HCT116 (cell line): ENCODE measurements around the gene GINS3. TPM values are rescaled to one million over a fixed set of nuclear protein-coding genes. Genes with fewer than 3 reads are reported as not detected.

ENCODE experiments used
- ATAC-seq: fragments of 200-7000 bp; cut with Tn5 transposase; 2 replicates; pipeline ENCODE4 v1.9.1; 2020; ENCODE audit warnings: mild to moderate bottlenecking, moderate library complexity
- BruUV-seq: library from RNA; stranded (reverse); fragments of 400-500 nt; replicated peaks from 2 replicates; lab custom pipeline; 2021; lab: Mats Ljungman, UMichigan
- CTCF ChIA-PET: fragments of 300-600 bp; sonication (Branson Sonifier 250); formaldehyde crosslinking; loops from one replicate; lab custom pipeline; 2021; ENCODE audit warnings: antibody characterized with exemption; lab: Charles Lee
- POLR2A ChIA-PET: fragments of 300-600, 350-600 bp; sonication (Branson Sonifier 250); formaldehyde crosslinking; loops from one replicate; lab custom pipeline; 2021; ENCODE audit warnings: antibody characterized with exemption; lab: Charles Lee
- RAD21 ChIA-PET, 2 experiments: fragments of 300-600 bp; sonication (Branson Sonifier 250); formaldehyde crosslinking; loops; one replicate each; lab custom pipeline; 2023; ENCODE audit warnings: low total read pairs in 2 of 2; ENCODE audit not compliant: uncharacterized antibody in 2 of 2, unreplicated experiment in 2 of 2, low non-redundant PET in 1 of 2; lab: Charles Lee
- DNase-seq: peaks from one replicate; pipeline ENCODE4 v3.0.0-alpha.2; 2010; ENCODE audit warnings: low read depth, low spot score
- H2AFZ ChIP-seq: fragments of 200-600 bp; shearing (Covaris generic), sonication (generic); 2 replicates; pipeline ENCODE4 v1.6.1; 2017; ENCODE audit warnings: low read depth, mixed run types, mixed read lengths, antibody characterized with exemption, low read length; ENCODE audit not compliant: poor library complexity, severe bottlenecking
- H3K27ac ChIP-seq: 2 replicates; pipeline ENCODE4 v1.5.1; 2012; ENCODE audit warnings: low read depth, low read length
- H3K27me3 ChIP-seq: fragments of 200-600 bp; sonication (generic); 2 replicates; pipeline ENCODE4 v1.6.1; 2016; ENCODE audit warnings: mixed run types, low read length, mixed read lengths; ENCODE audit not compliant: insufficient read depth
- H3K36me3 ChIP-seq, 2 experiments: fragments of 200-500 bp in 1 of 2; fragments of 200-600 bp in 1 of 2; sonication (Bioruptor generic) in 1 of 2; sonication (generic) in 1 of 2; 2 replicates each; pipeline versions ENCODE4 v1.5.1 to v1.6.1; 2014 to 2016; ENCODE audit warnings: low read length in 2 of 2, inconsistent platforms in 1 of 2, mixed read lengths in 1 of 2, mixed run types in 1 of 2; ENCODE audit not compliant: insufficient read depth in 2 of 2, control insufficient read depth in 1 of 2
- H3K4me1 ChIP-seq, 2 experiments: fragments of 200-600 bp in 1 of 2; sonication (generic) in 1 of 2; 2 replicates each; pipeline versions ENCODE4 v1.5.1 to v1.6.1; 2012 to 2017; ENCODE audit warnings: low read length in 2 of 2, inconsistent platforms in 1 of 2, mild to moderate bottlenecking in 1 of 2, mixed read lengths in 1 of 2, mixed run types in 1 of 2, moderate library complexity in 1 of 2; ENCODE audit not compliant: insufficient read depth in 2 of 2, control insufficient read depth in 1 of 2
- H3K4me2 ChIP-seq: fragments of 200-600 bp; sonication (generic); 2 replicates; pipeline ENCODE4 v1.6.1; 2017; ENCODE audit warnings: mixed run types, low read length, mixed read lengths
- H3K4me3 ChIP-seq, 2 experiments: fragments of 200-600 bp in 1 of 2; sonication (generic) in 1 of 2; replicated peaks in 1 of 2; 2 replicates each; pipeline ENCODE4 v1.5.1; 2011 to 2016; ENCODE audit warnings: low read length in 2 of 2, control low read depth in 1 of 2, low read depth in 1 of 2, mild to moderate bottlenecking in 1 of 2, mixed read lengths in 1 of 2, mixed run types in 1 of 2
- H3K79me2 ChIP-seq: fragments of 200-600 bp; sonication (generic); 2 replicates; pipeline ENCODE4 v1.6.1; 2017; ENCODE audit warnings: mild to moderate bottlenecking, mixed run types, low read length, moderate library complexity, mixed read lengths; ENCODE audit not compliant: insufficient read depth
- H3K9ac ChIP-seq: fragments of 200-600 bp; sonication (generic); 2 replicates; pipeline ENCODE4 v1.6.1; 2016; ENCODE audit warnings: low read length, mixed read lengths
- H3K9me2 ChIP-seq: fragments of 200-600 bp; sonication (generic), shearing (Covaris generic); 2 replicates; pipeline ENCODE4 v1.6.1; 2017; ENCODE audit warnings: mixed run types, mild to moderate bottlenecking, moderate library complexity; ENCODE audit not compliant: insufficient read depth
- H3K9me3 ChIP-seq, 2 experiments: fragments of 200-500 bp in 1 of 2; fragments of 200-600 bp in 1 of 2; sonication (Bioruptor generic) in 1 of 2; sonication (generic) in 1 of 2; 2 replicates each; pipeline ENCODE4 v1.6.1; 2014 to 2017; ENCODE audit warnings: low read length in 2 of 2, mixed read lengths in 2 of 2, inconsistent platforms in 1 of 2, low read depth in 1 of 2, mild to moderate bottlenecking in 1 of 2, mixed run types in 1 of 2, moderate library complexity in 1 of 2; ENCODE audit not compliant: control insufficient read depth in 1 of 2, insufficient read depth in 1 of 2
- H4K20me1 ChIP-seq: fragments of 200-600 bp; sonication (generic), shearing (Covaris generic); 2 replicates; pipeline ENCODE4 v1.6.1; 2017; ENCODE audit warnings: mixed run types, mild to moderate bottlenecking, moderate library complexity; ENCODE audit not compliant: insufficient read depth
- CEBPB ChIP-seq: IDR thresholded peaks from 2 replicates; pipeline ENCODE4 v1.6.1; 2012; ENCODE audit warnings: low read depth
- EGR1 ChIP-seq: IDR thresholded peaks from 2 replicates; pipeline ENCODE4 v1.6.1; 2012; ENCODE audit warnings: low read depth
- ELF1 ChIP-seq: IDR thresholded peaks from 2 replicates; pipeline ENCODE4 v1.6.1; 2012; ENCODE audit warnings: low read depth, borderline replicate concordance
- EZH2 ChIP-seq: fragments of 200-600 bp; sonication (generic); IDR thresholded peaks from 2 replicates; pipeline ENCODE4 v1.6.1; 2017; ENCODE audit warnings: antibody characterized with exemption, mixed run types
- EZH2phosphoT487 ChIP-seq: fragments of 200-600 bp; IDR thresholded peaks from 2 replicates; pipeline ENCODE4 v1.6.1; 2018; ENCODE audit warnings: antibody characterized with exemption, borderline replicate concordance
- FOSL1 ChIP-seq: IDR thresholded peaks from 2 replicates; pipeline ENCODE4 v1.6.1; 2012; ENCODE audit warnings: low read depth
- JUND ChIP-seq: IDR thresholded peaks from 2 replicates; pipeline ENCODE4 v1.6.1; 2012
- POLR2A ChIP-seq: IDR thresholded peaks from 2 replicates; pipeline ENCODE4 v1.7.0; 2011; ENCODE audit warnings: borderline replicate concordance; ENCODE audit not compliant: insufficient read depth, insufficient read length; ENCODE audit errors: extremely low read depth
- POLR2AphosphoS5 ChIP-seq: IDR thresholded peaks from 2 replicates; pipeline ENCODE4 v1.6.1; 2011; ENCODE audit warnings: mild to moderate bottlenecking, low read depth, low read length, moderate library complexity
- RAD21 ChIP-seq: IDR thresholded peaks from 2 replicates; pipeline ENCODE4 v1.6.1; 2012; ENCODE audit warnings: low read depth, mild to moderate bottlenecking
- SIN3A ChIP-seq: IDR thresholded peaks from 2 replicates; pipeline ENCODE4 v1.6.1; 2012; ENCODE audit warnings: low read depth
- SP1 ChIP-seq: IDR thresholded peaks from 2 replicates; pipeline ENCODE4 v1.6.1; 2012; ENCODE audit warnings: low read depth
- TCF7L2 ChIP-seq: IDR thresholded peaks from 2 replicates; pipeline ENCODE4 v1.7.0; 2011; ENCODE audit warnings: borderline replicate concordance, inconsistent platforms; ENCODE audit not compliant: insufficient read depth, insufficient read length; ENCODE audit errors: extremely low read depth
- ZFX ChIP-seq: fragments of 450-650 bp; IDR thresholded peaks from 2 replicates; pipeline ENCODE4 v1.6.1; 2017
- ZNF274 ChIP-seq: fragments of 200-500 bp; sonication (Bioruptor generic); IDR thresholded peaks from 2 replicates; pipeline ENCODE4 v1.6.1; 2014; ENCODE audit warnings: mild to moderate bottlenecking, low read depth, low read length, inconsistent platforms
- intact Hi-C: fragments of 100-400 bp; cut with micrococcal nuclease; formaldehyde crosslinking; loops from 2 replicates; pipeline ENCODE4 v1.10.0; 2022
- total RNA-seq: library from RNA; stranded (reverse); gene quantifications from one replicate; pipeline ENCODE4 v1.2.1, GENCODE V29; 2021; ENCODE audit not compliant: unreplicated experiment
- TF ChIP-seq, protein P1 (sequence below): IDR thresholded peaks from 2 replicates; pipeline ENCODE4 v1.6.1; 2012
- TF ChIP-seq, protein P2 (sequence below), 3 experiments: fragments of 200-600 bp in 1 of 3; sonication (generic) in 1 of 3; IDR thresholded peaks in 2 of 3; conservative IDR thresholded peaks in 1 of 3; 2 replicates each; pipeline ENCODE4 v1.5.1; 2012 to 2017; ENCODE audit warnings: low read depth in 2 of 3, low read length in 2 of 3, antibody characterized with exemption in 1 of 3, borderline replicate concordance in 1 of 3, control low read depth in 1 of 3, mild to moderate bottlenecking in 1 of 3, mixed read lengths in 1 of 3, mixed run types in 1 of 3, moderate library complexity in 1 of 3; ENCODE audit not compliant: insufficient read depth in 1 of 3
- TF ChIP-seq, protein P3 (sequence below): IDR thresholded peaks from 2 replicates; pipeline ENCODE4 v1.6.1; 2011; ENCODE audit warnings: mild to moderate bottlenecking, low read length, moderate library complexity; ENCODE audit not compliant: insufficient replicate concordance; ENCODE audit errors: extremely low read depth

Gene GINS3
- total RNA-seq, 1 experiment from 2014 or later, result 12.1 TPM

DNA sequence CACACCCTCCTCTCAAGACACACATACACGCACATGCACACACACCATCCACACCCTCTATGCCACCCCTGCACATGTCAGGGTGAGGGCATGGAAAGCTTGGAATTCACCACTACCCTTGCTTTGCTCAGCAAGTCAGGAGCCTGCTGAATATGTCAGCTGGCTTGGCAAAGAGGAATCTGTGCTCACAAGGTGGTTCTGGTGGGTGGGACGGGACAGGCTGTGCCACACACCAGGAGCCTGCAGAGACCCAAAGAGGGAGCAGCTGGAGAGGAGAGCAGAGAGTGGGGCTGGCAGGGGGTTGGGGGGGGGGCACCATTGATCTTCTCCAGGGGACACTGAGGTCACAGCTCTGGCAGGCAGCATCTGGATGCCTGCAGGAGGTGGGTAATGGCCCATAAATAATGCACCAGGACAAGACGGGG lies 59.0 kb downstream of the GINS3 start:
- ChIA-PET POLR2A (no interaction called here), CTCF (no interaction called here), RAD21 (no interaction called here)
- Histone ChIP-seq H3K27me3 (no peaks in the 10 kb centered on the region), H3K4me1 (peaks cover 0 to 6% of the 10 kb centered on the region in 2 experiments; a peak in 2 of 4 replicates), H3K4me2 (no peak overlapping the region), H2AFZ (no peak overlapping the region), H3K9me3 (no peaks in the 10 kb centered on the region), H4K20me1 (no peaks in the 10 kb centered on the region), H3K79me2 (no peaks in the 10 kb centered on the region), H3K27ac (no peak overlapping the region), H3K9me2 (no peaks in the 10 kb centered on the region), H3K36me3 (no peaks in the 10 kb centered on the region), H3K9ac (no peak overlapping the region), H3K4me3 (no peak overlapping the region)
- ATAC-seq (no peak), DNase-seq (no peak)
- BruUV-seq, result no TSS peak
- TF ChIP-seq EZH2 (no peak), POLR2AphosphoS5 (no peak)
- TF ChIP-seq, protein P1, sequence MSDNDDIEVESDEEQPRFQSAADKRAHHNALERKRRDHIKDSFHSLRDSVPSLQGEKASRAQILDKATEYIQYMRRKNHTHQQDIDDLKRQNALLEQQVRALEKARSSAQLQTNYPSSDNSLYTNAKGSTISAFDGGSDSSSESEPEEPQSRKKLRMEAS, result no peak
- intact Hi-C loops, result no loop called here

DNA sequence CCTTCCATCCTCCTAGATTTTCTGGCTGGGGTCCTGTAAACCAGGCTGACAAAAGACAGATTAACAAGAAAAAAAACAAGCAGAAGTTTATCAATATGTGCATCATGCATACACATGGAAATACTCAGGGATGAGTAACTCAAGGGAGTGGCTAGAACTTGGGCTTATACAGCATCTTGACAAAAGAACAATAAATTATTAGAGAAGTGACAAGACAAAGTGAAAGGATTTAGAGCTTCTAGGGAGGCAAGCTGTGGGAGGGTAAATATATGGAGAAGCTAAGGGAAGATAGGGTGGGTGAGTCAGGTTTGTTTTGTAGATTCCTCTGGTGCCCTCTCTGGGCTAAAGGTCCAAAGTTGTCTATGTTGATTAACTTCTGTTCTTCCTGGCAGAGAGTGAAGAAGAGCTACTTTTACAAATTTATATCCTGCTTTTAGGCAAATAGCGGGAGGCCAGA lies 59.7 kb downstream of the GINS3 start:
- DNase-seq (no peak), ATAC-seq (peak; percentile 46; the same call in 1 of the 2 replicates)
- POLR2A ChIA-PET, result no interaction called here
- CTCF ChIA-PET, result no interaction called here
- intact Hi-C loops, result no loop called here
- no TSS peak for BruUV-seq
- no peak overlapping the region for H3K4me3 ChIP-seq
- no peaks in the 10 kb centered on the region for H4K20me1 ChIP-seq
- H3K79me2 ChIP-seq, result no peaks in the 10 kb centered on the region
- no peaks in the 10 kb centered on the region for H3K9me2 ChIP-seq
- no peak overlapping the region for H2AFZ ChIP-seq
- no peaks in the 10 kb centered on the region for H3K27me3 ChIP-seq
- no peak overlapping the region for H3K27ac ChIP-seq
- TF ChIP-seq POLR2AphosphoS5 (no peak), EGR1 (no peak), FOSL1 (no peak), RAD21 (no peak), ELF1 (no peak), EZH2phosphoT487 (no peak), SIN3A (no peak), CEBPB (no peak), JUND (no peak), POLR2A (no peak), SP1 (no peak), ZFX (no peak), TCF7L2 (no peak), ZNF274 (no peak)
- TF ChIP-seq, protein P1, result no peak
- TF ChIP-seq, protein P2, sequence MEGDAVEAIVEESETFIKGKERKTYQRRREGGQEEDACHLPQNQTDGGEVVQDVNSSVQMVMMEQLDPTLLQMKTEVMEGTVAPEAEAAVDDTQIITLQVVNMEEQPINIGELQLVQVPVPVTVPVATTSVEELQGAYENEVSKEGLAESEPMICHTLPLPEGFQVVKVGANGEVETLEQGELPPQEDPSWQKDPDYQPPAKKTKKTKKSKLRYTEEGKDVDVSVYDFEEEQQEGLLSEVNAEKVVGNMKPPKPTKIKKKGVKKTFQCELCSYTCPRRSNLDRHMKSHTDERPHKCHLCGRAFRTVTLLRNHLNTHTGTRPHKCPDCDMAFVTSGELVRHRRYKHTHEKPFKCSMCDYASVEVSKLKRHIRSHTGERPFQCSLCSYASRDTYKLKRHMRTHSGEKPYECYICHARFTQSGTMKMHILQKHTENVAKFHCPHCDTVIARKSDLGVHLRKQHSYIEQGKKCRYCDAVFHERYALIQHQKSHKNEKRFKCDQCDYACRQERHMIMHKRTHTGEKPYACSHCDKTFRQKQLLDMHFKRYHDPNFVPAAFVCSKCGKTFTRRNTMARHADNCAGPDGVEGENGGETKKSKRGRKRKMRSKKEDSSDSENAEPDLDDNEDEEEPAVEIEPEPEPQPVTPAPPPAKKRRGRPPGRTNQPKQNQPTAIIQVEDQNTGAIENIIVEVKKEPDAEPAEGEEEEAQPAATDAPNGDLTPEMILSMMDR (IDR thresholded peaks at IDR 0.05 in 2 of 3, conservative IDR thresholded peaks at IDR 0.05 in 1 of 3; ENCODE audit: borderline replicate concordance in 1 of 3, insufficient read depth in 1 of 3, low read depth in 2 of 3, low read length in 2 of 3), result no peak
- TF ChIP-seq, protein P3, sequence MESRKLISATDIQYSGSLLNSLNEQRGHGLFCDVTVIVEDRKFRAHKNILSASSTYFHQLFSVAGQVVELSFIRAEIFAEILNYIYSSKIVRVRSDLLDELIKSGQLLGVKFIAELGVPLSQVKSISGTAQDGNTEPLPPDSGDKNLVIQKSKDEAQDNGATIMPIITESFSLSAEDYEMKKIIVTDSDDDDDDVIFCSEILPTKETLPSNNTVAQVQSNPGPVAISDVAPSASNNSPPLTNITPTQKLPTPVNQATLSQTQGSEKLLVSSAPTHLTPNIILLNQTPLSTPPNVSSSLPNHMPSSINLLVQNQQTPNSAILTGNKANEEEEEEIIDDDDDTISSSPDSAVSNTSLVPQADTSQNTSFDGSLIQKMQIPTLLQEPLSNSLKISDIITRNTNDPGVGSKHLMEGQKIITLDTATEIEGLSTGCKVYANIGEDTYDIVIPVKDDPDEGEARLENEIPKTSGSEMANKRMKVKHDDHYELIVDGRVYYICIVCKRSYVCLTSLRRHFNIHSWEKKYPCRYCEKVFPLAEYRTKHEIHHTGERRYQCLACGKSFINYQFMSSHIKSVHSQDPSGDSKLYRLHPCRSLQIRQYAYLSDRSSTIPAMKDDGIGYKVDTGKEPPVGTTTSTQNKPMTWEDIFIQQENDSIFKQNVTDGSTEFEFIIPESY, result no peak
- no peaks in the 10 kb centered on the region for H3K9me3 ChIP-seq
- no peaks in the 10 kb centered on the region for H3K36me3 ChIP-seq
- H3K9ac ChIP-seq, result no peak overlapping the region
- 0 out of 2 replicates have a peak overlapping the region, but pooled peaks have one; percentile 12 for H3K4me2 ChIP-seq
- RAD21 ChIA-PET, result no interaction called here
- H3K4me1 ChIP-seq, result peaks cover 0 to 6% of the 10 kb centered on the region in 2 experiments; a peak in 2 of 4 replicates
